CD4-positive, alpha-beta T cell treated with Interleukin-10 for 1 hour (primary cell): ENCODE measurements around the gene ZNF333.
"Not testable (repeated sequence)": the region's sequence is repeated elsewhere in the genome, so short reads cannot be mapped to it uniquely, and the experiment has no call there.

Source experiments
- DNase-seq: peaks from one replicate; pipeline ENCODE4 v3.0.0-alpha.2; 2020

Gene ZNF333

DNA sequence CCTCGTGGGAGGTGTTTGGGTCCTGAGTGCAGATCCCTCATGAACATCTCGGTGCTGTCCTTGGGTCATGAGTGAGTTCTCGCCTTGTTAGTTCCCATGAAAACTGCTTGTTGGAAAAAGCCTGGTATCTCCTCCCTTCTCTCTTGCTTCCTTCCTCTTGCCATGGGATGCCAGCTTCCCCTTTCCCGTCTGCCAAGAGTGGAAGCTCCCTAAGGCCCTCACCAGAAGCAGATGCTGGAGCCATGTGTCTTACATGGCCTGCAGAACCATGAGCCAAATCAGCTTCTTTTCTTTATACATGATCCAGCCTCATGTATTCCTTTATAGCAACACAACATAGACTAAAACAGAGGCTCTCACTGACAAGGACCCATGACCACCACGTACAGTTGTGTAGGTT is 80.3 kb downstream of the ZNF333 start:
- DNase-seq = no peak

DNA sequence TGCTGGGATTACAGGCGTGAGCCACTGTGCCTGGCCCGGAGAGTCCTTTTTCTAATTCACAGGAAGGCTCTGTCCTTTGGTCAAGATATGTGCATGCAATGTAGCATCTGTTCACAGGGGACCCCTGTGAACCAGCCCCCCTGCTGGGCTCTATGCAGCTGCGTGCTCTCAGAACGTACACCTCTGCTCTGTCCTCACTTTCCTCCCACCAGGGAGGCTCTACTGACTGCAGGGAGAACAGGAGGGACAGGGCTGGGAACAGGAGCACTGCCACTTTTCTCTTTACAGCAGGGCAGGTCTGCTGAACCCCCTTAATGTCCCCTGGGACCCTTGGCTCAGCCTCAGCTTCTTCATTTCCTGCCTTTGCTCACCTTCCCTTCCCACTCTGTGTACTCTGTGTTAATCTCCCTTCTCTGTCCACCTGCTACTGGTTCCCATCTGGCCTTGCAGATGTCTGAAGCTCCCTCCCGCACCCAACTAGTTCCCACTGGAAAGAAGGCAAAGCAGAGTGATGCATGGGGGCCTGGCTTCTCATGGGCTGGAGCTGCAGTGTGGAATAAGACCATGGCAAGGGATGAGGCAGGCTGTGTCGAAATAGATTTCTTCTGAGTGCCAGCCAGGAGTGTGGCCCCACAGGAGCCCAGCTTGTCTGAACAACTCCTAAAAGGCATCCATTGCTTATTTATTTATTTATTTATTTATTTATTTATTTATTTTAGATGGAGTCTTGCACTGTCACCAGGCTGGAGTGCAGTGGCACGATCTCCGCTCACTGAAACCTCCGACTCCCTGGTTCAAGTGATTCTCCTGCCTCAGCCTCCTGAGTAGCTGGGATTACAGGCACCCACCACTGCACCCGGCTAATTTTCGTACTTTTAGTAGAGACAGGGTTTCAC is 81.3 kb downstream of the ZNF333 start:
- DNase-seq = no peak

DNA sequence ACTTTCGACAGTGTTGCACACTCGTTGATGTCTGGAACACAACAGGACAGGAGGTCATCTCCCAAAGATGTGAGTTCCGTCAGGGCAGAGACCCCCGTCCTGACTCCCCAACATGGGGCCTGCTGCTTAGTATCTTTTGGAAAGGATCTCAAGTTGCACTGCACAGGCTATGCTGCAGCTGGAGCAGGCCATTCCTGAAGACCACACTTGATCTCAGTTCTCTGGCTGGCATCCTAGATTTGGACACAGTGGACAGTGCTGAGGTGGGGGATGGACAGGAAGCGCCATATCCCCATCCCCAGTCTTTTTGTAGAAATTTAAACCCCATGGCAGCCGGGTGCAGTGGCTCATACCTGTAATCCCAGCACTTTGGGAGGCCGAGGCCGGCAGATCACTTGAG is 82.6 kb downstream of the ZNF333 start:
- DNase-seq = no peak

DNA sequence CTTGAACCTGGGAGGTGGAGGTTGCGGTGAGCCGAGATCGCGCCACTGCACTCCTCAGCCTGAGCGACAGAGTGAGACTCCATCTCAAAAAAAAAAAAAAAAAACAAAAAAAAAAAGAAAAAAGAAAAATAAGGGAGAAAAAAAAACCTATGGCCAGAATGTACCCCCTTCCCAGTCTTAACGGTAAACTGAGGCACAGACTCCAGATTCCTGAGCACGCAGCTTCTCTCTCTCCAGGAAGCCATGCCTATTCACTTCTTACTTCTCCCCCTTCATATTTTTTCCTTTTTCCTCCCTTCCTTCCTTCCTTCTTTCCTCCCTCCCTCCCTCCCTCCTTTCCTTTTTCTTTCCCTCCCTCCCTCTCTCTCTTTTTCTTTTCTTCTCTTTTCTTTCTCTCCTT is 83.1 kb downstream of the ZNF333 start:
- DNase-seq = no peak

DNA sequence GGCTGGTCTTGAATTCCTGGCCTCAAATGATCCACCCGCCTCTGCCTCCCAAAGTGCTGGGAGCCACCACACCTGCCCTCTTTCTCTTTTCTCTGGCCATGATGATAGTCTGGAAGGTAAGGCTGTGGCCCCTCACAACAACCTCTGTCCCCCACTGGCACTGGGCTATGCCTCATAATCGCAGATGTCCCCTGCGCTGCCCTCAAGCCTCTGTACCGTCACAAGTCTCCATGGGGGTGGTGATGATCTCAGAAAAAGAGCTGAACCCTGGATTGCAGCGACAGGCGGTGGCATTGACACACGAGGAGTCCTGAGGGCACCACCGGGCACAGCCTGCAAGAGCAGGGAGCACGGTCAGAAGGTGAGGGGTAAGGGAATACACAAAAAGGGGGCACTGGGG is 83.9 kb downstream of the ZNF333 start:
- DNase-seq = not testable (repeated sequence)

DNA sequence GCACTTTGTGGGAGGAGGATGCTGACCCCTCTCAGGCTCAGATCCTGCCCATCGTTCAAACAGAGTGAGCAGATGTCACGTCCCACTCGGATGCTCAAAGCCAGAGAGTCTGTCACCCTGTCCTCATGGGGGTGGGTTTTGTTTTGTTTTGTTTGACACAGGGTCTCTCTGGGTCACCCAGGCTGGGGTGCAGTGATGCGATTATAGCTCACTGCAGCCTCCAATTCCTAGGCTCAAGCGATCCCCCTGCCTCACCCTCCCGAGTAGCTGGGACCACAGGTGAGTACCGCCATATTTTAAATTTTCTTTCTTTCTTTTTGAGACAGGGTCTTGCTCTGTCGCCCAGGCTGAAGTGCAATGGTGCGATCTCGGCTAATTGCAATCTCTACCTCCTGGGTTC is 84.5 kb downstream of the ZNF333 start:
- no peak for DNase-seq

DNA sequence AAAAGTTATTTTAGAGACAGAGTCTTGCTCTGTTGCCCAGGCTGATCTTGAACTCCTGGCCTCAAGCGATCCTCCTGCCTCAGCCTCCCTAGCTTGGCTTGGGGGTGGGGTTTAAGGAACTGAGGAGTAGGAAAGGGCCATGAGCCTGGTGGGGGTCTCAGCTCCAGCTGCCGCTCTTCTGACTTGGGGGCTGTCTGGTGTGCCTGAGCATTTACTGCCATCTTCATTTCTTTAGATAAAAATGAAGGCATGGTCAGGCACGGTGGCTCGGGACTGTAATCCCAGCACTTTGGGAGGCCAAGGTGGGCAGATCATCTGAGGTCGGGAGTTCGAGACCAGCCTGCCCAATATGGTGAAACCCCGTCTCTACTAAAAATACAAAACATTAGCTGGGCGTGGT is 85.5 kb downstream of the ZNF333 start:
- DNase-seq = not testable (repeated sequence)

DNA sequence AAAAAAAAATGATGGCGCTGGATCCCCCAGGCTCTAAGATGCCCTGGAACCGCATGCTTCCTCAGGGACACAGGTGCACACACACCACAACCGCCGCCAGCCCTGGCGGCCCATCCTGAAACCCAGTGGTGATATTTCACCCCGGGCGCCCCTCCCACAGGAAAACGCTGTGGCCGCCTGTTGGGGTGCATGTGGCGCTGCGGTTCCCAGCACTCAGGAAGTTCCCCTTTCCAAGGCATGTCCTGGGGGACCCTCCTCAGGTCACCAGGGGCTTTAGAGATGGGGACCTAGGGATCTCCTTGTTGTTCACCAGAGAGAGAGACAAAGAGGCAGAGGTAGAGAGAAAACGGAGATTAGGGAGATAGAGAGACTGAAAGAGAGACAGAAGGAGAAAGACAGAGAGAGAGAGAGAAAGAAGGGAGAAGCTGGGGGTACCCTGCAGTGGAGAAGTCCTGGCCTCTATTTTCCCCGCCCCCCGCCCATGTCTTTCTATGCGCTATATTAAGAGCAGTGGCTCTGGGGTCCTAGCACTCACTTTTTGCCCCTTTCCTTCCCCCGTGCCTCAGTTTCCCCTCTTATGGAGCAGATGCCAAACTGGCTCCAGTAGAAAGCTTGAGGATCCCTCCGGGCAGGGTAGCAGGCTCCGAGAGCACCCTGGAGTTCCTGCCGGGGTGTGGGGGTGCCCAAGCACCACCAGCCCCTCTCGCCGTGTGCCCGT is 86.2 kb downstream of the ZNF333 start:
- no peak for DNase-seq

DNA sequence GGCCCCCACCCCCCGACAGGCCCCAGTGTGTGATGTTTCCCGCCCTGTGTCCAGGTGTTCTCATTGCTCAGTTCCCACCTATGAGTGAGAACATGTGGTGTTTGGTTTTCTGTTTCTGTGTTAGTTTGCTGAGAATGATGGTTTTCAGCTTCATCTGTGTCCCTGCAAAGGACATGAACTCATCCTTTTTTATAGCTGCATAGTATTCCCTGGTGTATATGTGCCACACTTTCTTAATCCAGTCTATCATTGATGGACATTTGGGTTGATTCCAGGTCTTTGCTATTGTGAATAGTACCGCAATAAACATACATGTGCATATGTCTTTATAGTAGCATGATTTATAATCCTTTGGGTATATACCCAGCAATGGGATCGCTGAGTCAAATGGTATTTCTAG is 87.8 kb downstream of the ZNF333 start:
- DNase-seq = not testable (repeated sequence)

DNA sequence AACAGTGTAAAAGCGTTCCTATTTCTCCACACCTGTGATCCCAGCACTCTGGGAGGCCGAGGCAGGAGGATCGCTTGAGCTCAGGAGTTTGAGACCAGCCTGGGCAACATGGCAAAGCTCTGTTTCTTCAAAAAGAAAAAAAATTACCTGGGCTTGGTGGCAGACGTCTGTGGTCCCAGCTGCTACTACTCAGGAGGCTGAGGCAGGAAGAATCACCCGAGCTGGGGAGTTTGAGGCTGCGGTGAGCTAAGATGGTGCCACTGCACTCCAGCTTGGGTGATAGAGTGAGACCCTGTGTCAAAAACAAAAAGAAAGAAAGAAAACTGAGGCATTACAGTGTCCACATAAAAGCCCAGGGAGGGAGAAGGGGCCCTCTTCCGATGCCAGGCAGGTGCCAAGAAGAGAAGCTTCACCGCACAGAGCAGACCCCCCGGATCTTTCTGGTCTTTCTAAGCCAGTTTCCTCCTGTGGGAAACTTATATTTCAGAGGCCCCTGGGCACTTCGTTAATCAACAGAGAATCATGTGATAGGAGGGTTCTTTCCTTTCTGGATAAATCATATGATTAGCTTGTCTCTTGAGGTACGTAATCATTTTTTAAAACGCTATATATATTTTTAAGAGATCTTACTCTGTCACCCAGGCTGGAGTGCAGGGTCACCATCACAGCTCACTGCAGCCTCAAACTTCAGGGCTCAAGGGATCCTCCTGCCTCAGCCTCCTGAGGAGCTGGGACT is 88.4 kb downstream of the ZNF333 start, which contains the start of gene ADGRE2:
Gene ADGRE2 (minus strand): TSS at position 451 of the 736 bp plus-strand sequence. CDS start 1,804 bp downstream, outside the sequence.
- DNase-seq = not testable (repeated sequence)

DNA sequence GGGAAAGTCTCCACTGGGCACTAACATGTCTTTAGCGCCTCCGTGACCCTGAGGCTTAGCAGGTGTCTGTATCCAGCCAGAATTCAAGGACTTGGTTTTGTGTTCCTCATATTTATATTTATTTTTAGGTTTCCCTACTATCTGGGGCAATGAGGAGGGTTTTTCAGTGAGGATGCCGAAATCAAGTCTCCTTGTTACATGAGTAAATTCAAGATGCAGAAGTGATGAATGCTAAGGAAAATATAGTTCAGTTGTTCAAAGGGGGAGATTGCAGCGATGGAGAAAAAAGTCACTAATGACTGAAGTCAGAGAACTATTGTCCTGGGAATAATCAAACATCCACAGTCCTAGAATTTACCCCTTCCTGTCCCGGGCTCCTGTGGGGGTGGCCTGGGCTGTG is 89.3 kb downstream of the ZNF333 start:
- no peak for DNase-seq

DNA sequence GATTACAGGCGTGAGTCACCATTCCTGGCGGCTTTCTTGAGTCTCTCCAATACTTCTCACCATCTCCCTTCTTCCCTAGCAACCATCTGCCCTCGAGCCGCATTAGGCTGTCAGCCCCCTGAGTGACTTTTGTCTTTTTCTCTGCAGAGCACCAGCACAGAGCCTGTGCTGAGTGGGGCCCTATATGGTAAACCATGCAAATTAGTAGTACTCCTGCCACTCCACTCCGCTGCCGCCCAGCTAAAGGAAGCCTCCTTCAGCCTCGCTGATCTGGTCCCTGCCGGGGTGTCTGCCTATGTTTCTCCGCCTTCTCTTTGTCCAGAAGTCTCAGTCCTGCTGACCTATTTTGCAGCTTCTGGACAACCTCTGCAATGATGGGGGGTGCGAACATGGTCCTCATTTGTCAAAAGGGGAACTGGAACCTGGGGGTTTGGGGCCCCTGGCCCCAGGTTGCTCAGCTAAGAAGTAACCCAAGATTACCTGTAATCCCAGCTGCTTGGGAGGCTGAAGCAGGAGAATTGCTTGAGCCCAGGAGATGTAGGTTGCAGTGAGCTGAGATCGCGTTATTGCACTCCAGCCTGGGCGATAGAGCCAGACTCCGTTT is 90.9 kb downstream of the ZNF333 start:
- not testable (repeated sequence) for DNase-seq

DNA sequence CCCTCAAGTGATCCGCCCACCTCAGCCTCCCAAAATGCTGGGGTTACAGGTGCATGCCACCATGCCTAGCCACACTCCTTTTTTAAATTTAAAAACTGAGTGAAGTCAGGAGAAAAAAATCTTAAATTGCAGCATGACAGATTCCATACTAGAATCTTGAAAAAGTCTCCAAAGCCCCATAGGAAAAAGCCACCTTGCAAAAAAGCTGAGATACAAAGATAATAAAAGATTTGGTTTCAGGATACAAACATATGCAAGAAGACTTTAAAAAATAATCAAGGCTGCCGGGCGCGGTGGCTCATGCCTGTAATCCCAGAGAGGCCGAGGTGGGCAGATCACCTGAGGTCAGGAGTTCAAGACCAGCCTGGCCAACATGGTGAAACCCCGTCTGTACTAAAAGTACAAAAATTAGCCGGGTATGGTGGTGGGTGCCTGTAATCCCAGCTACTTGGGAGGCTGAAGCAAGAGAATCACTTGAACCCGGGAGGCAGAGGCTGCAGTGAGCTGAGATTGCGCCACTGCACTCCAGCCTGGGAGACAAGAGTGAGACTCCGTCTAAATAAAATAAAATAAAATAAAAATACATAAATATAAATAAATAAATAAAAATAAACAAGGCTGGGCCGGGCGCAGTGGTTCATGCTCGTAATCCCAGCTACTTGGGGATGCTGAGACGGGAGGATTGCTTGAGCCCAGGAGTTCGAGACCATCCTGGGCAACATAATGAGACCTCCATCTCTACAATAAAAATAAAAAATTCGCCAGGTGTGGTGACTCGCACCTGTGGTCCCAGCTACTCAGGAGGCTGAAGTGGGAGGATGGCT is 92.1 kb downstream of the ZNF333 start:
- not testable (repeated sequence) for DNase-seq

DNA sequence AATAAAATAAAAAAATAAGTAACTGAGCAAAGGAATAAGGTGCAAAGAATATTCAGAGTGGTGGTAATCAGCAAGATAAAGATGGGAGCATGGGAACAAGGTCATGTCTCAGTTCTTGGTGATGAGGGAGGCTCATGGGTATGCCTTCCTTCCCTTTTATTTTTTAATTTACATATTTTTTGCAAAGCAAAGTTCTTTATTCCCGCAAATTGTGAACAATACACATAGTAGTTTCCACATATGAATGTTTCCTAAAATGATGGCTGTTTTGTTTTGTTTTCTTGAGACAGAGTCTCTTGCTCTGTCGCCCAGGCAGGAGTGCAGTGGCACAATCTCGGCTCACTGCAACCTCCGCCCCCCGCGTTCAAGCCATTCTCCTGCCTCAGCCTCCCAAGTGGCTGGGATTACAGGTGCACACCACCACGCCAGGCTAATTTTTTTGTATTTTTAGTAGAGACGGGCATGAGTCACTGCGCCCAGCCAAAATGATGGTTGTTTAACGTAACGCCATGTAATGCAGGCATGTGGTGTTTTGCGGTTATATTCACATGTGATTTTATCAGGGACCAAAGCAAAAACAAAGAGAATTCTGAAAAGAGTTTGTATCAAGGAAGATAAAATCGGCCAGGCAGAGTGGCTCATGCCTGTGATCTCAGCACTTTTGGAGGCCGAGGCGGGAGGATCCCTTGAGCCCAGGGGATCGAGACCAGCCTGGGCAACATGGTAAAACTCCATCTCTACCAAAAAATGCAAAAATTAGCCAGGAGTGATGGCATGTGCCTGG is 93.0 kb downstream of the ZNF333 start:
- no peak for DNase-seq
